SU-DHL-6 (cell line): ENCODE results near the gene HEATR1.

Source experiments
- H2AFZ ChIP-seq: fragments of 200-600 bp; sonication (generic); 2 replicates; pipeline ENCODE4 v1.6.1; 2014; ENCODE audit warnings: low read depth, mild to moderate bottlenecking, moderate library complexity, mixed read lengths, antibody characterized with exemption, low read length; ENCODE audit not compliant: severe bottlenecking
- H3F3A ChIP-seq: fragments of 200-600 bp; shearing (Covaris generic); 2 replicates; pipeline ENCODE4 v1.6.0; 2016; ENCODE audit warnings: antibody characterized with exemption, mild to moderate bottlenecking; ENCODE audit not compliant: insufficient read depth
- H3K27ac ChIP-seq: fragments of 200-600 bp; sonication (generic); 2 replicates; pipeline ENCODE4 v1.5.1; 2016; ENCODE audit warnings: low read depth, mild to moderate bottlenecking, low read length, moderate library complexity, mixed read lengths
- H3K27me3 ChIP-seq: fragments of 200-600 bp; sonication (generic), shearing (Covaris generic); 2 replicates; pipeline ENCODE4 v1.6.0; 2014; ENCODE audit warnings: mild to moderate bottlenecking, low read length
- H3K36me3 ChIP-seq: fragments of 200-600 bp; sonication (generic); 2 replicates; pipeline ENCODE4 v1.6.1; 2014; ENCODE audit warnings: mild to moderate bottlenecking, low read length, mixed read lengths
- H3K4me2 ChIP-seq: fragments of 300-600, 200-600 bp; shearing (Covaris generic), sonication (generic); 2 replicates; pipeline ENCODE4 v1.6.0; 2014; ENCODE audit warnings: low read length, low read depth, mild to moderate bottlenecking; ENCODE audit not compliant: poor library complexity, severe bottlenecking
- H3K4me3 ChIP-seq: fragments of 200-600 bp; sonication (generic); 2 replicates; pipeline ENCODE4 v1.5.1; 2014; ENCODE audit warnings: antibody characterized with exemption, low read length, mild to moderate bottlenecking, mixed read lengths; ENCODE audit not compliant: insufficient read depth, poor library complexity, severe bottlenecking
- H3K79me2 ChIP-seq: fragments of 200-600 bp; sonication (generic); 2 replicates; pipeline ENCODE4 v1.6.1; 2014; ENCODE audit warnings: mild to moderate bottlenecking, low read length, moderate library complexity; ENCODE audit not compliant: insufficient read depth
- H3K9ac ChIP-seq: fragments of 200-600 bp; sonication (generic); 2 replicates; pipeline ENCODE4 v1.7.0; 2014; ENCODE audit warnings: mild to moderate bottlenecking, low read length
- H3K9me2 ChIP-seq: fragments of 200-600 bp; sonication (generic); replicated peaks from 2 replicates; pipeline ENCODE4 v1.6.1; 2014; ENCODE audit warnings: low read length; ENCODE audit not compliant: insufficient read depth
- H3K9me3 ChIP-seq: fragments of 200-600 bp; sonication (generic); 2 replicates; pipeline ENCODE4 v1.6.1; 2014; ENCODE audit warnings: low read length, mixed read lengths; ENCODE audit not compliant: insufficient read depth
- H4K20me1 ChIP-seq: fragments of 200-600 bp; sonication (generic); 2 replicates; pipeline ENCODE4 v1.6.1; 2014; ENCODE audit warnings: low read depth, mild to moderate bottlenecking, antibody characterized with exemption, low read length, moderate library complexity, mixed read lengths
- EZH2phosphoT487 ChIP-seq: fragments of 200-600 bp; sonication (generic), shearing (Covaris generic); conservative IDR thresholded peaks from 2 replicates; pipeline ENCODE4 v1.6.1; 2018; ENCODE audit warnings: mild to moderate bottlenecking, antibody characterized with exemption, low read length, moderate library complexity, mixed read lengths
- TF ChIP-seq, protein P1 (sequence below): fragments of 200-600 bp; sonication (generic); IDR thresholded peaks from one replicate; pipeline ENCODE4 v1.5.1; 2017; ENCODE audit warnings: antibody characterized with exemption, mild to moderate bottlenecking, low read length, moderate library complexity; ENCODE audit not compliant: insufficient read depth, poor library complexity, severe bottlenecking

Gene HEATR1

DNA sequence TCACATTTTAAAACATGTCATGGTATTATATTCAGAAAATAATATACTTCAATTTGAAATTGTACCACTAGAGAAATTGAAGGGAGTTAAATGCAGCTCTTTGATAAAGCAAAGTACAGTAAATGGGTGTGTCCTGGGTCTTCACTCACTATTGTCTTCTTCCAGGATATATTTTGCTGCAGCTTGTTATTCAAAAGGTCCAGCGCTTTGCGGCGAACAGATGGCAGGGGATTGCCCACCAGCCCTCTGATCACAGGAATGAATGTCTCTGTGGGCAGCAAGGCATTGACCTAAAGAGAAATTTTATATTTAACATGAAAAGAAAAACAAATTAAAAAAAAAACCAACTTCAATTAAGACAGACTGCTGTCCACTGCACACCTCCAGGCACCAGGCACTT, 45.5 kb downstream of the HEATR1 start:
- Histone ChIP-seq H3F3A (no peaks in the 10 kb centered on the region), H2AFZ (no peak overlapping the region), H3K4me3 (no peak overlapping the region), H3K36me3 (peaks cover 42% of the 10 kb centered on the region; the same call in 1 of the 2 replicates), H4K20me1 (no peaks in the 10 kb centered on the region), H3K27me3 (no peaks in the 10 kb centered on the region), H3K4me2 (no peak overlapping the region), H3K9me2 (no peaks in the 10 kb centered on the region), H3K9me3 (no peaks in the 10 kb centered on the region), H3K79me2 (no peaks in the 10 kb centered on the region), H3K9ac (no peak overlapping the region), H3K27ac (no peak overlapping the region)
- TF ChIP-seq EZH2phosphoT487: no peak

DNA sequence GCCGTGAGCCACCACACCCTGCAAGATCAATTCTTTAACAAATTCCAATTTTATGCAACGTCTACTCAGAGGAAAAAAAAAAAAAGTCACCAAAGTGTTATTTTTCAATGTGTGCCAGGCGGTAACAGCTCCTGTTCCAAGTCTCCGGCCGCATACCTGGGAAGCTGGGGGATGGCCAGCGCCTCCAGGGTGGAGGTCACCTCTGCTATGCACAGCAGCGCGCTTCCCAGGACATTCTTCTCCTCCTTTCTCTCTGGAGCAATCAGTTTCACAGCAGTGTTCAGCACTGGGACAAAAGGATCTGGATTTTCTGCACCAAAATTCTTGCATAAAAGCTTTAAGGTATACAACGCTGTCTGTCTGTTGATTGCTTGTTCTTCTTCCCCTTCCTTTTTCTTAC, 46.2 kb downstream of the HEATR1 start:
- H3K36me3 ChIP-seq: peaks cover 46% of the 10 kb centered on the region
- no peaks in the 10 kb centered on the region for H3K79me2 ChIP-seq
- H3K27me3 ChIP-seq: no peaks in the 10 kb centered on the region
- no peaks in the 10 kb centered on the region for H3K9me2 ChIP-seq
- no peak for TF ChIP-seq EZH2phosphoT487
- TF ChIP-seq, protein P1, sequence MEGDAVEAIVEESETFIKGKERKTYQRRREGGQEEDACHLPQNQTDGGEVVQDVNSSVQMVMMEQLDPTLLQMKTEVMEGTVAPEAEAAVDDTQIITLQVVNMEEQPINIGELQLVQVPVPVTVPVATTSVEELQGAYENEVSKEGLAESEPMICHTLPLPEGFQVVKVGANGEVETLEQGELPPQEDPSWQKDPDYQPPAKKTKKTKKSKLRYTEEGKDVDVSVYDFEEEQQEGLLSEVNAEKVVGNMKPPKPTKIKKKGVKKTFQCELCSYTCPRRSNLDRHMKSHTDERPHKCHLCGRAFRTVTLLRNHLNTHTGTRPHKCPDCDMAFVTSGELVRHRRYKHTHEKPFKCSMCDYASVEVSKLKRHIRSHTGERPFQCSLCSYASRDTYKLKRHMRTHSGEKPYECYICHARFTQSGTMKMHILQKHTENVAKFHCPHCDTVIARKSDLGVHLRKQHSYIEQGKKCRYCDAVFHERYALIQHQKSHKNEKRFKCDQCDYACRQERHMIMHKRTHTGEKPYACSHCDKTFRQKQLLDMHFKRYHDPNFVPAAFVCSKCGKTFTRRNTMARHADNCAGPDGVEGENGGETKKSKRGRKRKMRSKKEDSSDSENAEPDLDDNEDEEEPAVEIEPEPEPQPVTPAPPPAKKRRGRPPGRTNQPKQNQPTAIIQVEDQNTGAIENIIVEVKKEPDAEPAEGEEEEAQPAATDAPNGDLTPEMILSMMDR: no peak
- H3K9me3 ChIP-seq: no peaks in the 10 kb centered on the region
- H3K9ac ChIP-seq: no peak overlapping the region
- H3K27ac ChIP-seq: no peak overlapping the region
- no peak overlapping the region for H2AFZ ChIP-seq
- no peak overlapping the region for H3K4me2 ChIP-seq
- no peaks in the 10 kb centered on the region for H3F3A ChIP-seq
- no peak overlapping the region for H3K4me3 ChIP-seq
- no peaks in the 10 kb centered on the region for H4K20me1 ChIP-seq

DNA sequence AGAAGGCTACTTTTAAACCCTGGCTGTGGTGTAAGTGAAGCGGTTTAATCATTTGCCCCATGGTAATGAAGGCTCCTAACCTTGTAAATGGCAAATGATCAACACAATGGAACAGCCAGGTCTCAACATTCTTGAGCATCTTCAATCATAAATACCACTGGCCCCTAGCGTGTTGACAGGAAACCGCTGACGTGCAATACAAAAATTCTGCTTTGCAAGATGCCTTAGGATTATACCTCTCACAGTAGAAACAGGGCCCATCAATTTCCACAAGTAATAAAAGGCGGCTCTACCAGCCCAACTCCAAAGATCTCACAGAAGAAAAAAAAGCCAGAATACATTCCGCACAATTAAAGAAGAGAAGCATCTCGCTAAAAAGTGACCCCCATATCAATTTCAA, 47.7 kb downstream of the HEATR1 start:
- no peak overlapping the region for H3K9ac ChIP-seq
- H3F3A ChIP-seq: no peaks in the 10 kb centered on the region
- no peaks in the 10 kb centered on the region for H3K79me2 ChIP-seq
- no peaks in the 10 kb centered on the region for H4K20me1 ChIP-seq
- no peaks in the 10 kb centered on the region for H3K27me3 ChIP-seq
- H3K36me3 ChIP-seq: peaks cover 61% of the 10 kb centered on the region
- H3K4me3 ChIP-seq: no peak overlapping the region
- H3K9me3 ChIP-seq: no peaks in the 10 kb centered on the region
- TF ChIP-seq, protein P1: no peak
- no peak for TF ChIP-seq EZH2phosphoT487
- H2AFZ ChIP-seq: no peak overlapping the region
- H3K27ac ChIP-seq: no peak overlapping the region
- no peak overlapping the region for H3K4me2 ChIP-seq
- no peaks in the 10 kb centered on the region for H3K9me2 ChIP-seq

DNA sequence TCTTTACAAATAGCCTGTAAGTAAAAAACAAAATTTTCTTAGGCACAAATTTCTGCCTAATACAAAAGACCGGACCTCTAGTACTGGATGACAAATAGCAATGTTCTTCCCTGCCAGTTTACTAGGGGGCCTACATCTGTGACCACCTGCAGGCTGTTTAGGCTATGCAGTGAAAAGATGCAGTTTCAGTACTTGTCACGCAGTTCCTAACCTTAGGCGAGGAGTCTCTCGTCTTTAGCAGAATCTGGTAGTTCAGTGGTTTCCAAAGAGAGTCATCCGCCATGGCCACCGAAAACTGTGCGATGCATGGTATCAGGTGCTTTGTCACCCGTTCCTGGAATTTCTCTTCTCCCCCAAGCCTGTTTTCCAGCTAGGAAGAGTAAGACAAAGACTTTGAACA, 50.9 kb downstream of the HEATR1 start:
- no peaks in the 10 kb centered on the region for H3F3A ChIP-seq
- H4K20me1 ChIP-seq: no peaks in the 10 kb centered on the region
- TF ChIP-seq, protein P1: no peak
- no peak for TF ChIP-seq EZH2phosphoT487
- H3K9ac ChIP-seq: no peak overlapping the region
- H3K9me2 ChIP-seq: no peaks in the 10 kb centered on the region
- H3K4me2 ChIP-seq: no peak overlapping the region
- H3K9me3 ChIP-seq: no peaks in the 10 kb centered on the region
- H3K27me3 ChIP-seq: no peaks in the 10 kb centered on the region
- H3K27ac ChIP-seq: no peak overlapping the region
- peaks cover 81% of the 10 kb centered on the region for H3K36me3 ChIP-seq
- H3K79me2 ChIP-seq: no peaks in the 10 kb centered on the region
- H2AFZ ChIP-seq: no peak overlapping the region
- H3K4me3 ChIP-seq: no peak overlapping the region
